Measurements from ENCODE around the gene SUPT3H. TPM values are rescaled to one million over a fixed set of nuclear protein-coding genes. Genes with fewer than 3 reads are reported as not detected.
A peak's percentile ranks its signal among the peaks of the same experiment; 100 is the strongest.
"Not testable (repeated sequence)": the region's sequence is repeated elsewhere in the genome, so short reads cannot be mapped to it uniquely, and the experiment has no call there.

The SUPT3H gene
- total RNA-seq, 1 experiment from 2014 or later, result 15.8 TPM

DNA sequence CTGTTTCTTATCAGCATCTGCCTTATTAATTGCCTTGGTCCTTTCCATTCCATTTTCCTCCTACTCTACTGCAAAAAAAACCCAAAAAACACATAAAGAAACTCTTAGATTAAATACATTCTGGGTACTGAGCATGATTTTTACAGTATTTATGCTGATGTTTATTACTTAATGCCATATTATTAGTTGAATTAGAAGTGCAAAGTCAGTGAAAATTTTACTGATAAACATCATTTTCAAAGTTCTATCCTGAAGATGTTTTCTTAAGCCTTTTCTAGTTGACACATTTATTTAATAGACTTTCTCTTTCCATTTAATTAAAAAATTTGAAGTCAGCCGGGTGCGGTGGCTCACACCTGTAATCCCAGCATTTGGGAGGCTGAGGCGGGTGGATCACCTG, 285.6 kb downstream of the SUPT3H start:
- Histone ChIP-seq H3K27me3 (no peaks in the 10 kb centered on the region), H3K27ac (no peak overlapping the region), H3K36me3 (peaks cover 2% of the 10 kb centered on the region; the same call in 1 of the 2 replicates), H3K9me3 (replicated peaks) (no peaks in the 10 kb centered on the region), H3K4me1 (no peaks in the 10 kb centered on the region), H3K4me3 (no peak overlapping the region)
- no peak for DNase-seq

DNA sequence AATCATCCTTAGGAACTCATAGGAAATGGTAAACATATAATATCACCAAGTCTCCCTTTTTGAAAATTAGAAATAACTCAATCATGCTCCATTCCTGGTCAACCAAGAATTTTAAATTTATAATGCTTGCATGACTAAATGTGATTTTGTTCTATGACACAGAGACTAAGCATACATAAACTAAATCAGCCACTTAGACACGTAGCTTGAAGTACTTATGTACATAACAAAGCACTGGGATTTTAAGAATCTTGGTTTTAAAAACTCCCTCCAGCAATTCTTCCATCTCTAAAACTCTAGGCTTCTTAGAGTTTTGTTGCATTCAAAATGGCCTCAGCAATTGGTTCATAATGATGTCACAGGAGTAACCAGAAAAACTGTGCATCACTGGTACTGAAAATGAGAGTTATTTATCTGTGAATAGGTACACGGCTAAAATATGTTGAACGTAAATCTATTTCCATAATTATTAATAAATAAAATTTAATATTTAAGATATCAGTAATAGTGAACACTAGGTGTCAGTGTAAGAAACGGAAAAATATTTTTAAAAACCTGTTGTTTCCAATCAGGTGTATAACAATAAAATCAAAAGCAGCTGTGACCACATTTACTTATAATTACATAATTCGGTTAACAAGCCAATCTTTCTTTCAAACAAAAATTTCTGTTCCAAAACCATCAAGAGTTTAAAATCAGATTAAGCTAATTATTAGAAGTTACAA, 291.2 kb downstream of the SUPT3H start:
- no peaks in the 10 kb centered on the region for H3K9me3 ChIP-seq (replicated peaks)
- no peak overlapping the region for H3K27ac ChIP-seq
- no peaks in the 10 kb centered on the region for H3K4me1 ChIP-seq
- H3K36me3 ChIP-seq, result peaks cover 2% of the 10 kb centered on the region; the same call in 1 of the 2 replicates
- H3K4me3 ChIP-seq, result no peak overlapping the region
- H3K27me3 ChIP-seq, result no peaks in the 10 kb centered on the region
- no peak for DNase-seq

GRCh38 chr6:45084257-45084656, 293.5 kb downstream of the SUPT3H start:
- Histone ChIP-seq H3K27ac (no peak overlapping the region), H3K4me1 (no peaks in the 10 kb centered on the region), H3K4me3 (no peak overlapping the region), H3K36me3 (no peaks in the 10 kb centered on the region), H3K9me3 (replicated peaks) (peaks cover 5% of the 10 kb centered on the region; the same call in 1 of the 2 replicates), H3K27me3 (no peaks in the 10 kb centered on the region)
- DNase-seq, result no peak

DNA sequence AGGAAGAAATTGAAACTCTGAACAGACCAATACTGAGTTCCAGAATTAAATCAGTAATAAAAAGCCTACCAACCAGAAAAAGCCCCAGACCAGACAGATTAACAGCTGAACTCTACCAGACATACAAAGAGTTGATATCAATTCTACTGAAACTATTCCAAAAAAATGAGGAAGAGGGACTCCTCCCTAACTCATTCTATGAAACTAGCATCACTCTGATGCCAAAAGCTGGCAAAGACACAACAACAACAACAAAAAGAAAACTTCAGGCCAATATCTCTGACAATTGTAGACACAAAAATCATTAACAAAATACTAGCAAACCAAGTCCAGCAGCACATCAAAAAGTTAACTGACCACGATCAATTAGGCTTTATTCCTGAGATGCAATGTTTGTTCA, 295.6 kb downstream of the SUPT3H start:
- no peak overlapping the region for H3K27ac ChIP-seq
- no peak overlapping the region for H3K4me3 ChIP-seq
- no peaks in the 10 kb centered on the region for H3K27me3 ChIP-seq
- no peaks in the 10 kb centered on the region for H3K36me3 ChIP-seq
- H3K4me1 ChIP-seq, result no peaks in the 10 kb centered on the region
- DNase-seq, result no peak
- H3K9me3 ChIP-seq (replicated peaks), result peaks cover 5% of the 10 kb centered on the region

GRCh38 chr6:45081634-45082033, 296.1 kb downstream of the SUPT3H start:
- no peak overlapping the region for H3K4me3 ChIP-seq
- no peaks in the 10 kb centered on the region for H3K36me3 ChIP-seq
- no peaks in the 10 kb centered on the region for H3K4me1 ChIP-seq
- H3K27me3 ChIP-seq, result no peaks in the 10 kb centered on the region
- peaks cover 5% of the 10 kb centered on the region for H3K9me3 ChIP-seq (replicated peaks)
- no peak for DNase-seq
- H3K27ac ChIP-seq, result no peak overlapping the region

DNA sequence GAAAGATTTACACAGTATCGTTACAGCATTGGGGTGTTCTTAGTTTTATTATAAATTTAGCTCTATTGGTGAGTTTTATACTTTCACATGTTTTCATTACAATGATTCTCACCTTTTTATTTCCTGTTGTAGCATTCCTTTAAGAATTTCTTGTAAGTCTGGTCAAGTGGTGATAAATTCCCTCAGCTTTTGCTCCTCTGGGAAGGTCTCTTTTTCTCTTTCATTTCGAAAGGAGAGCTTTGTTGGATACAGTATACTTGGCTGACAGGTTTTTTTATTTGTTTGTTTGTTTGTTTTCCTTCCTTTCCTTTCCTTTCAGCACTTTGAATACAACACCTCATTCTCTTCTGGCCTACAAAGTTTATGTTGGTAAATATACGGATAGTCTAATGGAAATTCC, 299.3 kb downstream of the SUPT3H start:
- no peak overlapping the region for H3K4me3 ChIP-seq

DNA sequence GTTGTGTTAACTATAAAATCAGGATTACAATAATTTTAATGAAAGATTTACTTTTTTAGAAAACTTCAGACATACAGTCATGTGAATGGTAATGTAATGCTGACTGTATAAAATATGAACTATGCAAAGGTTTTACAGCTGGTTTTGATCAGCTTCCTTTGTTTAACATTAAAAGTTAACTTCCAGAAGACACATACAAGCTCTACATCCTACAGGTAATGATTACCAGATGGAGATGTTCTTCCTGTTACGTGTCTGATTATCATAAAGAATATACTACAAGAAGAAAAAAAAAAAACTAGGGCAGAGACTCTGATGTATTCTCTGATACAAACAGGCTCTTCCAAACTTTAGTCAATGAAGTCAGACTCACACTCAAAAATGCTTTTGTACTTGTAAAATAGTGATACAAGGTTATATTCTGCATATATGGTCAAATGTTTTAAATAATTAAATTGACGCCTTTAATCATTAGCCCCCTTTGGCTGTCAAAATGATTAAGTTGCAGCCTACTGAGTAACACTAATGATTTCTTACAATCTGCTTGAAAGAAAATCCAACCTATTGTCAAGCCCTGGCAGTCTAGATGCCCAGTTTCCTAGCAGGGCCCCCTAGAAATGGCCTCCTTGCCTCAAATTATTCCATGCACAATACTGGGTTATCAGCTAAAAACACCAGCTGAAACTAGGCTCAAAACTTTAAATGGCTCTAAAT, 301.4 kb downstream of the SUPT3H start:
- Histone ChIP-seq H3K27ac (no peak overlapping the region), H3K9me3 (replicated peaks) (peaks cover 5% of the 10 kb centered on the region)

More for the DNA sequence above, 299.3 kb downstream of the SUPT3H start:
- Histone ChIP-seq H3K27me3 (no peaks in the 10 kb centered on the region), H3K9me3 (replicated peaks) (peaks cover 5% of the 10 kb centered on the region), H3K27ac (no peak overlapping the region), H3K4me1 (no peaks in the 10 kb centered on the region), H3K36me3 (no peaks in the 10 kb centered on the region)
- peak in 1 of 2 experiments; percentile 4 for DNase-seq

DNA sequence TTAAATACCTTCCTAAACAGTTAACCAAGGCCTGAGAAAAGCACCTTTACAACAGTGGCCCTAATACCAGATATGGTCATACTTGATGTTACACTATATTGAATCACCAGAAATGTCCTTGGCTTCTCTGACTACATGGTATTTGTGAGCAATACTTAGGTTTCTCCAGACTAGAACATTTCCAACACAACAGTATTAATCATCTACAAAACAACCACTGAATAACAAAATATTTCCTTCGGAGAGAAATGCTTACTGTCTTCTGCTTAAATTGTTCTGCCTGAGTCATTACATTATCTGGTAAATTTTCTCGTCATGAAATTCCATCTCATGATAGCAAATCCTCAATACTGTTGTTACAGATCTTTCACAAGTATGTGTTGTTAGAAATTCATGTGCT, 302.5 kb downstream of the SUPT3H start:
- no peaks in the 10 kb centered on the region; the same call in 1 of the 2 replicates for H3K4me1 ChIP-seq
- H3K27ac ChIP-seq, result no peak overlapping the region
- no peaks in the 10 kb centered on the region for H3K36me3 ChIP-seq
- no peak for DNase-seq
- no peak overlapping the region for H3K4me3 ChIP-seq
- peaks cover 5% of the 10 kb centered on the region for H3K9me3 ChIP-seq (replicated peaks)
- H3K27me3 ChIP-seq, result no peaks in the 10 kb centered on the region

More for the DNA sequence above, 301.4 kb downstream of the SUPT3H start:
- no peak for DNase-seq
- Histone ChIP-seq H3K4me3 (no peak overlapping the region), H3K4me1 (no peaks in the 10 kb centered on the region; the same call in 1 of the 2 replicates), H3K36me3 (no peaks in the 10 kb centered on the region), H3K27me3 (no peaks in the 10 kb centered on the region)

GRCh38 chr6:45074439-45074838, 303.3 kb downstream of the SUPT3H start:
- no peak overlapping the region for H3K4me3 ChIP-seq
- no peaks in the 10 kb centered on the region; the same call in 1 of the 2 replicates for H3K4me1 ChIP-seq
- DNase-seq, result no peak
- H3K9me3 ChIP-seq (replicated peaks), result peaks cover under 1% of the 10 kb centered on the region
- no peak overlapping the region for H3K27ac ChIP-seq
- H3K36me3 ChIP-seq, result no peaks in the 10 kb centered on the region
- H3K27me3 ChIP-seq, result no peaks in the 10 kb centered on the region

- H3K4me1 ChIP-seq, result no peaks in the 10 kb centered on the region; the same call in 1 of the 2 replicates
- H3K4me3 ChIP-seq, result no peak overlapping the region
- no peaks in the 10 kb centered on the region for H3K36me3 ChIP-seq
- no peaks in the 10 kb centered on the region for H3K27me3 ChIP-seq
- H3K9me3 ChIP-seq (replicated peaks), result no peaks in the 10 kb centered on the region; the same call in none of the 2 replicates
- H3K27ac ChIP-seq, result no peak overlapping the region
- no peak for DNase-seq
Measured at GRCh38 chr6:45073771-45074170, 304.0 kb downstream of the SUPT3H start.

GRCh38 chr6:45072673-45073072, 305.1 kb downstream of the SUPT3H start:
- no peak overlapping the region for H3K4me3 ChIP-seq
- H3K4me1 ChIP-seq, result no peaks in the 10 kb centered on the region; the same call in 1 of the 2 replicates
- no peaks in the 10 kb centered on the region for H3K36me3 ChIP-seq
- no peaks in the 10 kb centered on the region; the same call in none of the 2 replicates for H3K9me3 ChIP-seq (replicated peaks)
- no peak overlapping the region for H3K27ac ChIP-seq
- H3K27me3 ChIP-seq, result no peaks in the 10 kb centered on the region
- DNase-seq, result no peak

GRCh38 chr6:45072016-45072415, 305.7 kb downstream of the SUPT3H start:
- no peak for DNase-seq
- Histone ChIP-seq H3K9me3 (replicated peaks) (no peaks in the 10 kb centered on the region; the same call in none of the 2 replicates), H3K4me1 (no peaks in the 10 kb centered on the region; the same call in 1 of the 2 replicates), H3K4me3 (no peak overlapping the region), H3K36me3 (no peaks in the 10 kb centered on the region), H3K27ac (no peak overlapping the region), H3K27me3 (no peaks in the 10 kb centered on the region)

- no peaks in the 10 kb centered on the region for H3K9me3 ChIP-seq (replicated peaks)
- H3K4me3 ChIP-seq, result no peak overlapping the region
- no peak overlapping the region for H3K27ac ChIP-seq
- no peak for DNase-seq
- H3K4me1 ChIP-seq, result no peaks in the 10 kb centered on the region; the same call in 1 of the 2 replicates
- no peaks in the 10 kb centered on the region for H3K27me3 ChIP-seq
- no peaks in the 10 kb centered on the region for H3K36me3 ChIP-seq
Measured at GRCh38 chr6:45069091-45069490, 308.6 kb downstream of the SUPT3H start.

DNA sequence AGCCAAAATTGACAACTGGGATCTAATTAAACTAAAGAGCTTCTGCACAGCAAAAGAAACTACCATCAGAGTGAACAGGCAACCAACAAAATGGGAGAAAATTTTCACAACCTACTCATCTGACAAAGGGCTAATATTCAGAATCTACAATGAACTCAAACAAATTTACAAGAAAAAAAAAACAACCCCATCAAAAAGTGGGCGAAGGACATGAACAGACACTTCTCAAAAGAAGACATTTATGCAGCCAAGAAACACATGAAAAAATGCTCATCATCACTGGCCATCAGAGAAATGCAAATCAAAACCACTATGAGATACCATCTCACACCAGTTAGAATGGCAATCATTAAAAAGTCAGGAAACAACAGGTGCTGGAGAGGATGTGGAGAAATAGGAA, 310.3 kb downstream of the SUPT3H start:
- DNase-seq; H3K27ac ChIP-seq; H3K36me3 ChIP-seq; H3K4me3 ChIP-seq; H3K4me1 ChIP-seq; H3K27me3 ChIP-seq; H3K9me3 ChIP-seq (replicated peaks): not testable (repeated sequence)

GRCh38 chr6:45062659-45063058, 315.1 kb downstream of the SUPT3H start:
- not testable (repeated sequence) for H3K4me1 ChIP-seq; DNase-seq; H3K36me3 ChIP-seq; H3K27ac ChIP-seq; H3K4me3 ChIP-seq; H3K27me3 ChIP-seq; H3K9me3 ChIP-seq (replicated peaks)
